ENCODE measurements around the gene PAQR4. TPM values are rescaled to one million over a fixed set of nuclear protein-coding genes. Genes with fewer than 3 reads are reported as not detected.
A peak's percentile ranks its signal among the peaks of the same experiment; 100 is the strongest.

PAQR4 gene
- polyA plus RNA-seq, 3 donors = 6.3 to 14.2 (median 8.9) TPM

GRCh38 chr16:2964475-2965336 is 4.4 kb upstream of the PAQR4 start:
- no peak for TF ChIP-seq CTCF (IDR thresholded peaks at IDR 0.05)
- peak overlapping the region in 1 of 3 experiments; percentile 69 for H3K4me3 ChIP-seq (replicated peaks in 1 of 3; ENCODE audit: low read depth in 2 of 3, low read length in 3 of 3)
- peak overlapping the region; percentile 57 to 82 for H3K4me3 Mint-ChIP-seq
- no peak overlapping the region for H3K27ac Mint-ChIP-seq
- DNase-seq = peak; percentile 31 to 60 (median 48)
- no peak overlapping the region for H3K27ac ChIP-seq (ENCODE audit: low read depth in 1 of 2, low read length in 2 of 2)
- H3K27me3 Mint-ChIP-seq (ENCODE audit: low read depth in 3 of 3) = peaks cover 52 to 85% (median 67%) of the 10 kb centered on the region in 3 donors
- peaks cover 26% of the 10 kb centered on the region for H4K20me1 ChIP-seq (ENCODE audit: insufficient read depth, low read length)
- H3K9me3 Mint-ChIP-seq = peaks cover 0 to 22% (median 7%) of the 10 kb centered on the region in 7 donors
- peaks cover 0 to 8% of the 10 kb centered on the region in 2 donors for H3K9me3 ChIP-seq (replicated peaks in 1 of 2; ENCODE audit: control insufficient read depth in 1 of 2, insufficient read depth in 1 of 2, low read length in 2 of 2)
- H2AFZ ChIP-seq (ENCODE audit: insufficient read depth, low read depth, low read length, poor library complexity, severe bottlenecking) = no peak overlapping the region
- peaks cover 4% of the 10 kb centered on the region for H3K79me2 ChIP-seq (ENCODE audit: insufficient read depth, low read length)
- H3K36me3 ChIP-seq (replicated peaks in 1 of 2; ENCODE audit: control insufficient read depth in 1 of 2, insufficient read depth in 2 of 2, low read length in 2 of 2) = no peaks in the 10 kb centered on the region
- peaks cover 4 to 5% of the 10 kb centered on the region in 2 donors for H3K36me3 Mint-ChIP-seq
- peaks cover 49 to 64% of the 10 kb centered on the region in 2 donors for H3K4me1 ChIP-seq (ENCODE audit: control insufficient read depth in 1 of 2, insufficient read depth in 2 of 2, low read length in 2 of 2)
- WGBS (ENCODE audit: insufficient coverage) = under 1% methylated on average over 62 of the region's 68 CpGs
- peak overlapping the region; percentile 78 for H3K4me2 ChIP-seq (replicated peaks; ENCODE audit: extremely low read depth, low read length, poor library complexity, severe bottlenecking)
- H3K4me1 Mint-ChIP-seq = peaks cover 34% of the 10 kb centered on the region
- no peak overlapping the region for H3K9ac ChIP-seq (ENCODE audit: insufficient read depth, low read length, poor library complexity, severe bottlenecking)
- H3K27me3 ChIP-seq (ENCODE audit: control insufficient read depth in 2 of 2, insufficient read depth in 2 of 2, low read length in 2 of 2) = peaks cover 27 to 73% of the 10 kb centered on the region in 2 donors
- intact Hi-C loops (cut with micrococcal nuclease) = loop anchor here in 1 of 2 donors (5.0 kb wide), 1 partner anchor 58 kb away; the partner anchor contains the start of genes HCFC1R1, THOC6 and TNFRSF12A

GRCh38 chr16:2966043-2966807 is 2.9 kb upstream of the PAQR4 start:
- H3K4me2 ChIP-seq (replicated peaks; ENCODE audit: extremely low read depth, low read length, poor library complexity, severe bottlenecking) = peak overlapping the region; percentile 52
- WGBS (ENCODE audit: insufficient coverage) = 57% methylated on average over 33 of the region's 39 CpGs
- H3K9ac ChIP-seq (ENCODE audit: insufficient read depth, low read length, poor library complexity, severe bottlenecking) = no peak overlapping the region

More at GRCh38 chr16:2966043-2966807, 2.9 kb upstream of the PAQR4 start:
- peaks cover 0 to 8% of the 10 kb centered on the region in 2 donors for H3K9me3 ChIP-seq (replicated peaks in 1 of 2; ENCODE audit: control insufficient read depth in 1 of 2, insufficient read depth in 1 of 2, low read length in 2 of 2)
- intact Hi-C loops (cut with micrococcal nuclease) = loop anchor here in 1 of 2 donors (5.0 kb wide), 1 partner anchor 56 kb away; the partner anchor contains the start of genes HCFC1R1, THOC6 and TNFRSF12A
- H3K27me3 ChIP-seq (ENCODE audit: control insufficient read depth in 2 of 2, insufficient read depth in 2 of 2, low read length in 2 of 2) = peaks cover 27 to 68% of the 10 kb centered on the region in 2 donors
- H3K36me3 ChIP-seq (replicated peaks in 1 of 2; ENCODE audit: control insufficient read depth in 1 of 2, insufficient read depth in 2 of 2, low read length in 2 of 2) = no peaks in the 10 kb centered on the region
- no peak overlapping the region for H3K27ac ChIP-seq (ENCODE audit: low read depth in 1 of 2, low read length in 2 of 2)
- H2AFZ ChIP-seq (ENCODE audit: insufficient read depth, low read depth, low read length, poor library complexity, severe bottlenecking) = no peak overlapping the region
- no peak for TF ChIP-seq CTCF (IDR thresholded peaks at IDR 0.05)
- Mint-ChIP-seq H3K27me3 (ENCODE audit: low read depth in 3 of 3) (peaks cover 50 to 72% (median 55%) of the 10 kb centered on the region in 3 donors), H3K36me3 (peaks cover 4 to 5% of the 10 kb centered on the region in 2 donors), H3K27ac (no peak overlapping the region), H3K4me1 (peaks cover 44% of the 10 kb centered on the region), H3K9me3 (peaks cover 0 to 22% (median 7%) of the 10 kb centered on the region in 7 donors), H3K4me3 (peak overlapping the region in 1 of 2 donors; percentile 80)
- H4K20me1 ChIP-seq (ENCODE audit: insufficient read depth, low read length) = peaks cover 38% of the 10 kb centered on the region
- DNase-seq = no peak
- peaks cover 19% of the 10 kb centered on the region for H3K79me2 ChIP-seq (ENCODE audit: insufficient read depth, low read length)
- H3K4me1 ChIP-seq (ENCODE audit: control insufficient read depth in 1 of 2, insufficient read depth in 2 of 2, low read length in 2 of 2) = peaks cover 58 to 79% of the 10 kb centered on the region in 2 donors
- no peak overlapping the region for H3K4me3 ChIP-seq (replicated peaks in 1 of 3; ENCODE audit: low read depth in 2 of 3, low read length in 3 of 3)
